HepG2 (cell line): ENCODE data around the gene SSBP4. TPM values are rescaled to one million over a fixed set of nuclear protein-coding genes. Genes with fewer than 3 reads are reported as not detected.

ENCODE experiments used
- CBX5 ChIP-seq: sonication (generic); formaldehyde crosslinking; IDR thresholded peaks from 2 replicates; pipeline ENCODE4 v1.4.0; 2020; ENCODE audit warnings: missing genetic modification reagents, borderline replicate concordance
- ETV5 ChIP-seq: IDR thresholded peaks from 2 replicates; pipeline ENCODE4 v1.6.1; 2018; ENCODE audit warnings: missing biosample characterization, missing genetic modification reagents, inconsistent platforms, borderline replicate concordance
- FOSL1 ChIP-seq: sonication (generic); formaldehyde crosslinking; IDR thresholded peaks from 2 replicates; pipeline ENCODE4 v1.9.0; 2021; ENCODE audit warnings: missing genetic modification reagents, borderline replicate concordance
- FOXA1 ChIP-seq, 2 experiments: fragments of 450-650 bp in 1 of 2; sonication (generic) in 1 of 2; formaldehyde crosslinking in 1 of 2; IDR thresholded peaks; 2 replicates each; pipeline versions ENCODE4 v1.4.0 to v1.6.1; 2016 to 2020; ENCODE audit warnings: missing genetic modification reagents in 1 of 2
- FOXK2 ChIP-seq: fragments of 450-650 bp; IDR thresholded peaks from 2 replicates; pipeline ENCODE4 v1.6.1; 2016
- GTF2F1 ChIP-seq: fragments of 150-350 bp; IDR thresholded peaks from 2 replicates; pipeline ENCODE4 v1.6.1; 2014; ENCODE audit warnings: low read length
- HDAC2 ChIP-seq: sonication (generic); formaldehyde crosslinking; IDR thresholded peaks from 2 replicates; pipeline ENCODE4 v1.4.0; 2020; ENCODE audit warnings: missing genetic modification reagents
- KDM6A ChIP-seq: IDR thresholded peaks from 2 replicates; pipeline ENCODE4 v1.6.1; 2016; ENCODE audit warnings: low read depth
- MEIS1 ChIP-seq: sonication (generic); formaldehyde crosslinking; IDR thresholded peaks from 2 replicates; pipeline ENCODE4 v1.9.0; 2021; ENCODE audit warnings: mild to moderate bottlenecking, missing genetic modification reagents, moderate library complexity, borderline replicate concordance
- POLR2AphosphoS2 ChIP-seq: IDR thresholded peaks from 2 replicates; pipeline ENCODE4 v1.6.1; 2011; ENCODE audit warnings: low read depth, low read length, improper control_type of control experiment
- RXRB ChIP-seq: IDR thresholded peaks from 2 replicates; pipeline ENCODE4 v1.6.1; 2016; ENCODE audit warnings: borderline replicate concordance, missing genetic modification reagents, missing compliant biosample characterization
- ZNF230 ChIP-seq: sonication (generic); formaldehyde crosslinking; IDR thresholded peaks from 2 replicates; pipeline ENCODE4 v1.4.0; 2020; ENCODE audit warnings: mild to moderate bottlenecking, missing genetic modification reagents
- ZNF614 ChIP-seq: IDR thresholded peaks from 2 replicates; pipeline ENCODE4 v1.6.1; 2018; ENCODE audit warnings: missing biosample characterization, missing genetic modification reagents, inconsistent platforms, borderline replicate concordance
- ZNF615 ChIP-seq: sonication (generic); formaldehyde crosslinking; IDR thresholded peaks from 2 replicates; pipeline ENCODE4 v1.5.0; 2020; ENCODE audit warnings: mild to moderate bottlenecking, missing genetic modification reagents, borderline replicate concordance
- ZNF776 ChIP-seq: sonication (generic); formaldehyde crosslinking; IDR thresholded peaks from 2 replicates; pipeline ENCODE4 v1.4.0; 2020; ENCODE audit warnings: mild to moderate bottlenecking, missing genetic modification reagents
- ZNF816 ChIP-seq: sonication (generic); formaldehyde crosslinking; IDR thresholded peaks from 2 replicates; pipeline ENCODE4 v1.8.0; 2022; ENCODE audit warnings: missing genetic modification reagents, mild to moderate bottlenecking, borderline replicate concordance
- ZNF850 ChIP-seq: sonication (generic); formaldehyde crosslinking; conservative IDR thresholded peaks from 2 replicates; pipeline ENCODE4 v1.9.0; 2021; ENCODE audit warnings: mild to moderate bottlenecking, missing genetic modification reagents
- ZZZ3 ChIP-seq: sonication (generic); formaldehyde crosslinking; IDR thresholded peaks from 2 replicates; pipeline ENCODE4 v1.4.0; 2020; ENCODE audit warnings: missing genetic modification reagents, mild to moderate bottlenecking, borderline replicate concordance
- polyA plus RNA-seq, 8 experiments: library from polyadenylated mRNA; depleted of rRNA in 3 of 8; stranded (reverse) in 7 of 8; unstranded in 1 of 8; fragments of >200 nt; fragmentation: Illumina TruSeq in 4 of 8; extraction: Trizol in 4 of 8; gene quantifications; 2 replicates each; pipeline versions ENCODE4 v1.2.1 to v1.2.3, GENCODE V29; 2011 to 2016; ENCODE audit warnings: low read depth in 4 of 8, missing spikeins in 1 of 8, mixed read lengths in 1 of 8; ENCODE audit not compliant: insufficient read depth in 1 of 8
- total RNA-seq, 5 experiments: library from RNA; depleted of rRNA; stranded (reverse); fragments of >200 nt; fragmentation: Illumina TruSeq; extraction: Trizol; gene quantifications; 2 replicates each; pipeline ENCODE4 v1.2.3, GENCODE V29; 2016; ENCODE audit warnings: low read depth in 1 of 5
- TF ChIP-seq, protein P1 (sequence below): sonication (generic); formaldehyde crosslinking; IDR thresholded peaks from 2 replicates; pipeline ENCODE4 v1.5.0; 2020; ENCODE audit warnings: mild to moderate bottlenecking, missing genetic modification reagents, moderate library complexity
- TF ChIP-seq, protein P2 (sequence below): IDR thresholded peaks from 2 replicates; pipeline ENCODE4 v1.6.1; 2016
- TF ChIP-seq, protein P3 (sequence below): fragments of 450-650 bp; IDR thresholded peaks from 2 replicates; pipeline ENCODE4 v1.6.1; 2017
- TF ChIP-seq, protein P4 (sequence below): IDR thresholded peaks from 2 replicates; pipeline ENCODE4 v1.4.0; 2020; ENCODE audit warnings: mild to moderate bottlenecking, missing genetic modification reagents

SSBP4 gene
- total and polyA plus RNA-seq, 2 of the 13 experiments (the other 11 are each of a cell fraction or from before 2014, with no cell fraction given) = 20.8 to 39.5 TPM

DNA sequence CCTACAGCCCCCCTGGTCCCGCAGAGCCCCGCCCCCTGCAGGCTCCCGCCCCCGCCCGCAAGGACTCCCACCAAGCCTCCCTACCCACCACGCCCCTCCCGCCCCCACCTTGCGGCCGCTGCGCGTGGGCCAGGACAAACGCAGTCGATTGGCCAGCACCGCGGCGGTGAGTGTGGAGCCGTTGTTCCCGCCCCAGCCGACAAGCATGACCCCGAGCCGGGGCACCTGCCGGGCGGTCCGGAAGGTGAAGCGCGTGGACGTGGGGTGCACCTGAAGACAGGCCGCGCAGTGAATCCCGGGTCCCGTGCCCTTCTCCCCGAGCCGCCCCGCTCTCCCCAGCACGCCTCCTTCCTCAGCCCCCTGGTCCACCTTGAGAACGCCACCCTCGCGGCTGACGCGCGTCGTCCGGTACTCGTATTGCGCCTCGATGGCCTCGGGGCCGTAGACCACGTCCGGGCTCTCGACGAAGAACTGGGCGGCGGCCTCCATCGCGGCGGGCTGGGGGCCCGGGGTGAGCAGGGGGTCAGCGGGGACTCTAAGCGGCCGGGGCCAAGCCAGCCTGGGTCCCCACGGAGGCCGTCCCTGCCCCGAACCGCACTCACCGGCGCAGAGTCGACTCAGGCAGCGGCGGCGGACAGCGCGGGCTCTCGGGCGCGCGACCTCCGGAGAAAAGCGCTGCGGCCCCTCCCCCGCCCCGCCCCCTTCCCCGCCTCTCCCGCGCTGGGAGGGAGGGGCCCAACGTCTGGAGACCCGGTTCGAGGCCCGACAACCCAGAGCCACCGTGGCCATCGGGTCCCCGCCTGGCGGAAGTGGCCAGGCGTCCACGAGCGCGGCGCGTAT lies 18.5 kb downstream of the SSBP4 start, which contains the start of gene ISYNA1 (continued):
- TF ChIP-seq, protein P1, sequence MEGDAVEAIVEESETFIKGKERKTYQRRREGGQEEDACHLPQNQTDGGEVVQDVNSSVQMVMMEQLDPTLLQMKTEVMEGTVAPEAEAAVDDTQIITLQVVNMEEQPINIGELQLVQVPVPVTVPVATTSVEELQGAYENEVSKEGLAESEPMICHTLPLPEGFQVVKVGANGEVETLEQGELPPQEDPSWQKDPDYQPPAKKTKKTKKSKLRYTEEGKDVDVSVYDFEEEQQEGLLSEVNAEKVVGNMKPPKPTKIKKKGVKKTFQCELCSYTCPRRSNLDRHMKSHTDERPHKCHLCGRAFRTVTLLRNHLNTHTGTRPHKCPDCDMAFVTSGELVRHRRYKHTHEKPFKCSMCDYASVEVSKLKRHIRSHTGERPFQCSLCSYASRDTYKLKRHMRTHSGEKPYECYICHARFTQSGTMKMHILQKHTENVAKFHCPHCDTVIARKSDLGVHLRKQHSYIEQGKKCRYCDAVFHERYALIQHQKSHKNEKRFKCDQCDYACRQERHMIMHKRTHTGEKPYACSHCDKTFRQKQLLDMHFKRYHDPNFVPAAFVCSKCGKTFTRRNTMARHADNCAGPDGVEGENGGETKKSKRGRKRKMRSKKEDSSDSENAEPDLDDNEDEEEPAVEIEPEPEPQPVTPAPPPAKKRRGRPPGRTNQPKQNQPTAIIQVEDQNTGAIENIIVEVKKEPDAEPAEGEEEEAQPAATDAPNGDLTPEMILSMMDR = no peak
- TF ChIP-seq ZZZ3 (no peak; the same call in 1 of the 2 replicates), CBX5 (CRISPR knock-in tag) (no peak), ZNF615 (CRISPR knock-in tag) (no peak), ETV5 (CRISPR knock-in tag) (no peak), POLR2AphosphoS2 (no peak), ZNF614 (no peak), ZNF850 (CRISPR knock-in tag) (0 out of 2 replicates have a peak, but pooled peaks have one; percentile 70), FOXA1 (IDR thresholded peaks at IDR 0.05) (no peak), FOXA1 (CRISPR knock-in tag; IDR thresholded peaks at IDR 0.05) (0 out of 2 replicates have a peak, but pooled peaks have one; percentile 8), KDM6A (CRISPR knock-in tag) (no peak), ZNF230 (CRISPR knock-in tag) (0 out of 2 replicates have a peak, but pooled peaks have one; percentile 11), RXRB (no peak), MEIS1 (CRISPR knock-in tag) (no peak), FOSL1 (no peak), ZNF816 (CRISPR knock-in tag) (peak; percentile 77; the same call in 1 of the 2 replicates), FOXK2 (no peak), ZNF776 (CRISPR knock-in tag) (no peak), GTF2F1 (no peak), HDAC2 (CRISPR knock-in tag) (no peak)
- TF ChIP-seq, protein P2, sequence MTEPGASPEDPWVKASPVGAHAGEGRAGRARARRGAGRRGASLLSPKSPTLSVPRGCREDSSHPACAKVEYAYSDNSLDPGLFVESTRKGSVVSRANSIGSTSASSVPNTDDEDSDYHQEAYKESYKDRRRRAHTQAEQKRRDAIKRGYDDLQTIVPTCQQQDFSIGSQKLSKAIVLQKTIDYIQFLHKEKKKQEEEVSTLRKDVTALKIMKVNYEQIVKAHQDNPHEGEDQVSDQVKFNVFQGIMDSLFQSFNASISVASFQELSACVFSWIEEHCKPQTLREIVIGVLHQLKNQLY (CRISPR knock-in tag) = no peak
- TF ChIP-seq, protein P3, sequence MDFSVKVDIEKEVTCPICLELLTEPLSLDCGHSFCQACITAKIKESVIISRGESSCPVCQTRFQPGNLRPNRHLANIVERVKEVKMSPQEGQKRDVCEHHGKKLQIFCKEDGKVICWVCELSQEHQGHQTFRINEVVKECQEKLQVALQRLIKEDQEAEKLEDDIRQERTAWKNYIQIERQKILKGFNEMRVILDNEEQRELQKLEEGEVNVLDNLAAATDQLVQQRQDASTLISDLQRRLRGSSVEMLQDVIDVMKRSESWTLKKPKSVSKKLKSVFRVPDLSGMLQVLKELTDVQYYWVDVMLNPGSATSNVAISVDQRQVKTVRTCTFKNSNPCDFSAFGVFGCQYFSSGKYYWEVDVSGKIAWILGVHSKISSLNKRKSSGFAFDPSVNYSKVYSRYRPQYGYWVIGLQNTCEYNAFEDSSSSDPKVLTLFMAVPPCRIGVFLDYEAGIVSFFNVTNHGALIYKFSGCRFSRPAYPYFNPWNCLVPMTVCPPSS = no peak
- TF ChIP-seq, protein P4, sequence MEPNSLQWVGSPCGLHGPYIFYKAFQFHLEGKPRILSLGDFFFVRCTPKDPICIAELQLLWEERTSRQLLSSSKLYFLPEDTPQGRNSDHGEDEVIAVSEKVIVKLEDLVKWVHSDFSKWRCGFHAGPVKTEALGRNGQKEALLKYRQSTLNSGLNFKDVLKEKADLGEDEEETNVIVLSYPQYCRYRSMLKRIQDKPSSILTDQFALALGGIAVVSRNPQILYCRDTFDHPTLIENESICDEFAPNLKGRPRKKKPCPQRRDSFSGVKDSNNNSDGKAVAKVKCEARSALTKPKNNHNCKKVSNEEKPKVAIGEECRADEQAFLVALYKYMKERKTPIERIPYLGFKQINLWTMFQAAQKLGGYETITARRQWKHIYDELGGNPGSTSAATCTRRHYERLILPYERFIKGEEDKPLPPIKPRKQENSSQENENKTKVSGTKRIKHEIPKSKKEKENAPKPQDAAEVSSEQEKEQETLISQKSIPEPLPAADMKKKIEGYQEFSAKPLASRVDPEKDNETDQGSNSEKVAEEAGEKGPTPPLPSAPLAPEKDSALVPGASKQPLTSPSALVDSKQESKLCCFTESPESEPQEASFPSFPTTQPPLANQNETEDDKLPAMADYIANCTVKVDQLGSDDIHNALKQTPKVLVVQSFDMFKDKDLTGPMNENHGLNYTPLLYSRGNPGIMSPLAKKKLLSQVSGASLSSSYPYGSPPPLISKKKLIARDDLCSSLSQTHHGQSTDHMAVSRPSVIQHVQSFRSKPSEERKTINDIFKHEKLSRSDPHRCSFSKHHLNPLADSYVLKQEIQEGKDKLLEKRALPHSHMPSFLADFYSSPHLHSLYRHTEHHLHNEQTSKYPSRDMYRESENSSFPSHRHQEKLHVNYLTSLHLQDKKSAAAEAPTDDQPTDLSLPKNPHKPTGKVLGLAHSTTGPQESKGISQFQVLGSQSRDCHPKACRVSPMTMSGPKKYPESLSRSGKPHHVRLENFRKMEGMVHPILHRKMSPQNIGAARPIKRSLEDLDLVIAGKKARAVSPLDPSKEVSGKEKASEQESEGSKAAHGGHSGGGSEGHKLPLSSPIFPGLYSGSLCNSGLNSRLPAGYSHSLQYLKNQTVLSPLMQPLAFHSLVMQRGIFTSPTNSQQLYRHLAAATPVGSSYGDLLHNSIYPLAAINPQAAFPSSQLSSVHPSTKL (CRISPR knock-in tag) = no peak
